DMS114 treated with DMSO at 0.1 percent for 48 hours (cell line): ENCODE measurements around the gene SRCAP.
"Not testable (repeated sequence)": the region's sequence is repeated elsewhere in the genome, so short reads cannot be mapped to it uniquely, and the experiment has no call there.

ENCODE experiments used
- DNase-seq: peaks from one replicate; lab custom pipeline; 2025; ENCODE audit not compliant: unreplicated experiment; lab: John Stamatoyannopoulos, UW

The SRCAP gene

GRCh38 chr16:30697264-30698138, 1.5 kb upstream of the SRCAP start:
- peak; percentile 96 for DNase-seq

GRCh38 chr16:30698139-30698815, 694 bp upstream of the SRCAP start:
- peak; percentile 78 for DNase-seq

GRCh38 chr16:30699615-30700099, 686 bp downstream of the SRCAP start:
- no peak for DNase-seq

GRCh38 chr16:30700491-30700890, 1.5 kb downstream of the SRCAP start:
- no peak for DNase-seq

- DNase-seq: no peak
Measured at GRCh38 chr16:30700971-30701370, 2.0 kb downstream of the SRCAP start.

- DNase-seq: not testable (repeated sequence)
Measured at GRCh38 chr16:30703071-30703470, 4.1 kb downstream of the SRCAP start.

- DNase-seq: no peak
Measured at GRCh38 chr16:30703971-30704370, 5.0 kb downstream of the SRCAP start.

- DNase-seq: no peak
Measured at GRCh38 chr16:30706046-30706445, 7.1 kb downstream of the SRCAP start.

GRCh38 chr16:30710971-30711370, 12.0 kb downstream of the SRCAP start:
- DNase-seq: no peak

- DNase-seq: no peak
Measured at GRCh38 chr16:30711712-30712111, 12.7 kb downstream of the SRCAP start.

- DNase-seq: no peak
Measured at GRCh38 chr16:30715750-30716445, 16.9 kb downstream of the SRCAP start.

- no peak for DNase-seq
Measured at GRCh38 chr16:30720086-30720485, 21.1 kb downstream of the SRCAP start.

- no peak for DNase-seq
Measured at GRCh38 chr16:30720694-30721093, 21.7 kb downstream of the SRCAP start.

GRCh38 chr16:30721167-30721566, 22.2 kb downstream of the SRCAP start:
- DNase-seq: no peak

GRCh38 chr16:30721606-30722005, 22.6 kb downstream of the SRCAP start:
- DNase-seq: no peak

GRCh38 chr16:30722443-30722842, 23.5 kb downstream of the SRCAP start:
- DNase-seq: no peak

GRCh38 chr16:30722916-30723315, 23.9 kb downstream of the SRCAP start:
- no peak for DNase-seq

- no peak for DNase-seq
Measured at GRCh38 chr16:30723725-30724355, 24.9 kb downstream of the SRCAP start.

- no peak for DNase-seq
Measured at GRCh38 chr16:30724641-30725417, 25.9 kb downstream of the SRCAP start.

- no peak for DNase-seq
Measured at GRCh38 chr16:30725418-30725792, 26.4 kb downstream of the SRCAP start.
